ENCODE measurements around the gene CD8A. TPM values are rescaled to one million over a fixed set of nuclear protein-coding genes. Genes with fewer than 3 reads are reported as not detected.

CD8A gene
- total RNA-seq, 1 donor = 0.27 TPM

GRCh38 chr2:86781363-86781762 lies 9.3 kb downstream of the CD8A start:
- no peak for DNase-seq (ENCODE audit: low read depth in 2 of 3, low spot score in 2 of 3)

- DNase-seq (ENCODE audit: low read depth in 2 of 3, low spot score in 2 of 3) = no peak
These were observed 10.7 kb downstream of the CD8A start for GRCh38 chr2:86779971-86780370.

- no peak for DNase-seq (ENCODE audit: low read depth in 2 of 3, low spot score in 2 of 3)
These were observed 11.8 kb downstream of the CD8A start for GRCh38 chr2:86778957-86779356.

- no peak for DNase-seq (ENCODE audit: low read depth in 2 of 3, low spot score in 2 of 3)
These were observed 14.2 kb downstream of the CD8A start for GRCh38 chr2:86776532-86776931.

- DNase-seq (ENCODE audit: low read depth in 2 of 3, low spot score in 2 of 3) = no peak
These were observed 15.4 kb downstream of the CD8A start for GRCh38 chr2:86775338-86775737.

- no peak for DNase-seq (ENCODE audit: low read depth in 2 of 3, low spot score in 2 of 3)
These were observed 15.9 kb downstream of the CD8A start for GRCh38 chr2:86774862-86775261.

- no peak for DNase-seq (ENCODE audit: low read depth in 2 of 3, low spot score in 2 of 3)
These were observed 18.1 kb downstream of the CD8A start for GRCh38 chr2:86772611-86773010.

- no peak for DNase-seq (ENCODE audit: low read depth in 2 of 3, low spot score in 2 of 3)
These were observed 19.9 kb downstream of the CD8A start for GRCh38 chr2:86770816-86771301.

- no peak for DNase-seq (ENCODE audit: low read depth in 2 of 3, low spot score in 2 of 3)
These were observed 20.9 kb downstream of the CD8A start for GRCh38 chr2:86769838-86770237.

GRCh38 chr2:86768189-86768949 lies 22.3 kb downstream of the CD8A start:
- no peak for DNase-seq (ENCODE audit: low read depth in 2 of 3, low spot score in 2 of 3)

- no peak for DNase-seq (ENCODE audit: low read depth in 2 of 3, low spot score in 2 of 3)
These were observed 25.4 kb downstream of the CD8A start for GRCh38 chr2:86765310-86765695.

GRCh38 chr2:86764661-86765309 lies 25.9 kb downstream of the CD8A start:
- peak; percentile 4 to 71 (median 42) for DNase-seq (ENCODE audit: low read depth in 2 of 3, low spot score in 2 of 3)

GRCh38 chr2:86760371-86760770 lies 30.3 kb downstream of the CD8A start:
- DNase-seq (ENCODE audit: low read depth in 2 of 3, low spot score in 2 of 3) = no peak

- no peak for DNase-seq (ENCODE audit: low read depth in 2 of 3, low spot score in 2 of 3)
These were observed 32.3 kb downstream of the CD8A start for GRCh38 chr2:86758405-86758804.

- DNase-seq (ENCODE audit: low read depth in 2 of 3, low spot score in 2 of 3) = no peak
These were observed 37.1 kb downstream of the CD8A start for GRCh38 chr2:86753606-86754005.

GRCh38 chr2:86752934-86753333 lies 37.8 kb downstream of the CD8A start:
- no peak for DNase-seq (ENCODE audit: low read depth in 2 of 3, low spot score in 2 of 3)

GRCh38 chr2:86751778-86752177 lies 38.9 kb downstream of the CD8A start:
- no peak for DNase-seq (ENCODE audit: low read depth in 2 of 3, low spot score in 2 of 3)

GRCh38 chr2:86750240-86750839 lies 40.4 kb downstream of the CD8A start:
- DNase-seq (ENCODE audit: low read depth in 2 of 3, low spot score in 2 of 3) = peak in 2 of 3 donors; percentile 5 to 41

GRCh38 chr2:86747711-86748639 lies 42.7 kb downstream of the CD8A start:
- DNase-seq (ENCODE audit: low read depth in 2 of 3, low spot score in 2 of 3) = peak in 1 of 3 donors; percentile 17

GRCh38 chr2:86746939-86747338 lies 43.8 kb downstream of the CD8A start:
- no peak for DNase-seq (ENCODE audit: low read depth in 2 of 3, low spot score in 2 of 3)

GRCh38 chr2:86744152-86744551 lies 46.6 kb downstream of the CD8A start:
- no peak for DNase-seq (ENCODE audit: low read depth in 2 of 3, low spot score in 2 of 3)
